ENCODE data around the gene RPS27L.

DNA sequence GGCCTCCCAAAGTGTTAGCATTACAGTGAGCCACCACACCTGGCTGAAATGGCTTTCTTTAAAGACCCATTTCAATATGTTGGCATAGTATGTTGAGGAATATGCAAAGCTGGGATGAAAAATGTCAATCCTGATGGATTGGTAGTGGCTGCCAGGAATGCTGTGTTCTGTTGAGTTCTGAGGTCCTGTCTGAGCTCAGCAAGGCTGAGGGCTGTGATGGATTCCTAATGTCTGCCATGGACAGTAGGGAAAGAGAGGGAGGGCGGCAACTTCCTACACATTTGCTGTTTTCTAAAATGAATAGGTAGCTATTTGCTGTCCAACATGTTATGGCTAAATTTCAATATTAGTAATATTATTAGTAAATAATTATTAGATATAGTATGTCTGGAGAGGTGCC, 40.3 kb upstream of the RPS27L start:
- TF ChIP-seq, protein P1, sequence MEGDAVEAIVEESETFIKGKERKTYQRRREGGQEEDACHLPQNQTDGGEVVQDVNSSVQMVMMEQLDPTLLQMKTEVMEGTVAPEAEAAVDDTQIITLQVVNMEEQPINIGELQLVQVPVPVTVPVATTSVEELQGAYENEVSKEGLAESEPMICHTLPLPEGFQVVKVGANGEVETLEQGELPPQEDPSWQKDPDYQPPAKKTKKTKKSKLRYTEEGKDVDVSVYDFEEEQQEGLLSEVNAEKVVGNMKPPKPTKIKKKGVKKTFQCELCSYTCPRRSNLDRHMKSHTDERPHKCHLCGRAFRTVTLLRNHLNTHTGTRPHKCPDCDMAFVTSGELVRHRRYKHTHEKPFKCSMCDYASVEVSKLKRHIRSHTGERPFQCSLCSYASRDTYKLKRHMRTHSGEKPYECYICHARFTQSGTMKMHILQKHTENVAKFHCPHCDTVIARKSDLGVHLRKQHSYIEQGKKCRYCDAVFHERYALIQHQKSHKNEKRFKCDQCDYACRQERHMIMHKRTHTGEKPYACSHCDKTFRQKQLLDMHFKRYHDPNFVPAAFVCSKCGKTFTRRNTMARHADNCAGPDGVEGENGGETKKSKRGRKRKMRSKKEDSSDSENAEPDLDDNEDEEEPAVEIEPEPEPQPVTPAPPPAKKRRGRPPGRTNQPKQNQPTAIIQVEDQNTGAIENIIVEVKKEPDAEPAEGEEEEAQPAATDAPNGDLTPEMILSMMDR (IDR thresholded peaks at IDR 0.05) = no peak
- no peak for TF ChIP-seq POLR2A (IDR thresholded peaks at IDR 0.05)
- TF ChIP-seq POLR2AphosphoS5 (IDR thresholded peaks at IDR 0.05) = no peak
